ENCODE measurements around the gene FLRT1. TPM values are rescaled to one million over a fixed set of nuclear protein-coding genes. Genes with fewer than 3 reads are reported as not detected.

The FLRT1 gene, protein sequence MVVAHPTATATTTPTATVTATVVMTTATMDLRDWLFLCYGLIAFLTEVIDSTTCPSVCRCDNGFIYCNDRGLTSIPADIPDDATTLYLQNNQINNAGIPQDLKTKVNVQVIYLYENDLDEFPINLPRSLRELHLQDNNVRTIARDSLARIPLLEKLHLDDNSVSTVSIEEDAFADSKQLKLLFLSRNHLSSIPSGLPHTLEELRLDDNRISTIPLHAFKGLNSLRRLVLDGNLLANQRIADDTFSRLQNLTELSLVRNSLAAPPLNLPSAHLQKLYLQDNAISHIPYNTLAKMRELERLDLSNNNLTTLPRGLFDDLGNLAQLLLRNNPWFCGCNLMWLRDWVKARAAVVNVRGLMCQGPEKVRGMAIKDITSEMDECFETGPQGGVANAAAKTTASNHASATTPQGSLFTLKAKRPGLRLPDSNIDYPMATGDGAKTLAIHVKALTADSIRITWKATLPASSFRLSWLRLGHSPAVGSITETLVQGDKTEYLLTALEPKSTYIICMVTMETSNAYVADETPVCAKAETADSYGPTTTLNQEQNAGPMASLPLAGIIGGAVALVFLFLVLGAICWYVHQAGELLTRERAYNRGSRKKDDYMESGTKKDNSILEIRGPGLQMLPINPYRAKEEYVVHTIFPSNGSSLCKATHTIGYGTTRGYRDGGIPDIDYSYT
- not detected in 2 replicates for total RNA-seq (2014; rRNA removed)
- 0.19 TPM for polyA plus RNA-seq (2012)

DNA sequence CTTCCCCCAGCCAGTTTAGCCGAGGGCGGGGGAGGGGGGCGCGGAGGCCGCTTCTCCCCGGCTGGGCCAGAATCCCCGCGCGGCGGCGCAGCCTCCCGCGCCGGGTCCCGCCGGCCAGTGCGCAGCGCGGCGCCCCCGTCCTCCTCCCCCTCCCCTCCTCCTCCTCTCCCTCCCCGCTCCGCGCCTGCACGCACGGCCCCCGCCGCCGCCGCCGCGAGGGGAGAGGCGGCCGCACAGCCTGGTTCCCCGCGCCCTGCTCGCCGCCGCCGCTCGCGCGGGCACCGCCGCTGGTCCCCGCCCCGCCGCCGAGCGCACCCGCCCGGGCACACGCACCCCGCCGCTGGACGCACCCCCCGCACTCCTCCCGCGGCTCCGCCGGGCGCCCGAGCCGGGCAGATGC lies at the start of gene FLRT1:
TSS of gene FLRT1 (plus strand) at position 356 of the 400 bp plus-strand sequence. CDS start 80,337 bp downstream, outside the sequence.
- no peak for DNase-seq (ENCODE audit: low read depth)

DNA sequence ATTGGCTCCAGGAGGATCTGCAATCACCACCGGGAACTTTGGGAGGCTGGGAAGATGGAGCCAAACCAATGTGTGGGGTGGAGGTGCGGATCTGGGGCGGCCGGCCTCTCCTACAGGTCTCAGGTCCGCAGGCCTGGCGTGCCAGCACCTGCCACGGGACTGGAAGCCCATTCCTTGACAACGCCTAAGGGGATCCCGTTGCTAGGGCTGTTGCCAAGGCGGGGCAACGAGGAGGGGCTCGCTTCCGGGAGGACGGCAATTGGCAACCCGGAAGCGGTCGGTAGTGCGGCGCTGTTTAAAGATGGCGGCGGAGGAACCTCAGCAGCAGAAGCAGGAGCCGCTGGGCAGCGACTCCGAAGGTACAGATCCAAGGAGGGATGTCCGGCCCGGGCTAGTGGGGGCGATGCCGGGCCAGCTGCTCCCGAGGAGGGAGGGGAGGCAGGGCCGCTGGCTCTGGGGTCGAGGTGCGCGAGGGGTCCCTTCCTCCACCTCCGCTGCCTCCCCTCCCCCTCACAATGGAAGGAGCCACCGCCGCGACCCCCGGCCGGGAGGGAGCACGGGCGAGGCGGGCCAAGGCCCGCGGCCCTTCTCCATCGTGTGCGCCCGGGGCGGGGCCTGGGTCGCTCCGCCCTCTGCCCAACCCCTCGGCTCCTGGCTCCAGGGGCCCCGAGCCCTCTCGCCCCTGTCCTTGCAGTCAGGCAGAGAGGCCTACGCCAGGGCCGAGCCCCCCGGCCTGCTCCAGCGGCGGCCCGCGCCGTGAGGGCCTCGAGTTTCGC lies 49.4 kb upstream of the FLRT1 start, which contains the start of gene OTUB1:
TSS of gene OTUB1 (plus strand) at position 283 of the 776 bp plus-strand sequence. CDS start at position 302, 19 bp downstream.
- peak; percentile 84 for DNase-seq (ENCODE audit: low read depth)

DNA sequence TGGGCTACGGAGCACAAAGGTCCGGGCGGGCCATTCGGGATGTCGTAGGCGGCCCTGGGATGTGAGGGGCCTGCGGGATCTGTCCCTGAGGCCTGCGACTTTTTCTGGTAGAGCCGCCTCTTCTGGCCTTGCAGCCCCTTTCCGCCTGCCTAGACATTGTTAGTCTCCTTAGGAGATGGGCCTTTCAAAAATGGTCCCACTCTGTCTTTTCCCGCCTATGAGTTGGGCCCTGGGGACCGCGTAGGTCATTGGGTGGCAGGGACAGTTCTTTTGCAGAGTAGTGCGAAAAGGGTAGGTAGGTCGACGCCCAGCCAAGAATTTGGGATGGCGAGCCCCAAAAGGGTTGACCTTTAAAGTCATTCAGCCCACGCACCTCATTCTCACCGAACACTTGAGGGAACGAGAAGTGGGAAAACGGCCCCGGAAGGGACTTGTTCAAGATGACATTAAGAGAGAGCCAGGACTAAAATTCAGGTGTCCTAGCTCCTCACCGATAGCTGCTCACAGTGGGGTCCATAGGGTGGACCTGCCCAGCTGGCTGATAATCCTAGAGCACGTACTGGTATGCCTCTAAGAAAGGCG lies 48.7 kb upstream of the FLRT1 start:
- DNase-seq (ENCODE audit: low read depth) = no peak

DNA sequence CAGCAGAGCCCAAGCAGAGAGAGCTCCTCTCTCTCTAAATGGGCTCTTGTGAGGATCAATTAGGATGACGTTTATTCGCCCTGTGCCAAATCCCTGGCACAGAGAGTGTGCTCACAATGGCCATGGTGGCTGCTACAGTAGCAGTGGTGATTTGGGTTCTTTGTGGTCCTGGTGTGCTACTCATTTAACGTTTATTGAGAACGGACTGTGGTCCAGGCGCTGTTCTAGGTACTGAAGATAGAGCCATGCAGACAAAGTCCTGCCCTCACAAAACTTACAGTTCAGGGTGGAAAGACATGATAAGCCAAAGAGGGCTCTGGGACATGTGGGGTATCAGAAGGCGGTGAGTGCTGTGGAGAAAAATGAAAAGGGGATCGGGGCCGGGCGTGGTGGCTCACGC lies 44.2 kb upstream of the FLRT1 start:
- no peak for DNase-seq (ENCODE audit: low read depth)

DNA sequence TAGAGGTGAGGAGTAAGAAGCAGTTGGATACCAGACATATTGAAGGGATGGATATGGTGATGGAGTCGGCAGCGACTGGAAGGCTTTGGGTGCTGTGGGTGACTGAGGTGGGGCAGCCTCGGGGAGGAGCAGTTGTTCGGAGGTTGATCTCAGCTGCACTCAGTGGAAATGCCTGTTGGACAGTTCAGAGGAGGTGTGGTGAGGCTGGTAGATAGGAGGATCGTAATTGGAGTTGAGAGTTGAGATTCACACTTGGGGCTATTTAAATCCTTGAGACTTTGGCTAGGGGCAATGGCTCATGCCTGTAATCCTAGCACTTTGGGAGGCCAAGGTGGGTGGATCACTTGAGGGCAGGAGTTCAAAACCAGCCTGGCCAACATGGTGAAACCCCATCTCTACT lies 42.6 kb upstream of the FLRT1 start:
- DNase-seq (ENCODE audit: low read depth) = no peak

DNA sequence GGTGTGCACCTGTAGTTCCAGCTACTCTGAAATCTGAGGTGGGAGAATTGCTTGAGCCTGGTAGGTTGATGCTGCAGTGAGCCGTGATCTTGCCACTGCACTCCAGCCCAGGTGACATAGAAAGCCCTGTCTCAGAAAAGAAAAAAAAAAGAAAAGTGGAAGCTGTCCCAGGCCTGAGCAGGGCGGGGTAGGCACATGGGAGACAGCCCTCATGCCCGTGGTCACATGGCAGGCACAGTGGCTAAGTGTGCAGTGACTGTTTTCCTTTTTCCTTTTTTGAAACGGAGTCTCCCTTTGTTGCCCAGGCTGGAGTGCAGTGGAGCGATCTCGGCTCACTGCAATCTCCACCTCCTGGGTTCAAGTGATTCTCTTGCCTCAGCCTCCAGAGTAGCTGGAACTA lies 41.7 kb upstream of the FLRT1 start:
- DNase-seq (ENCODE audit: low read depth) = no peak

DNA sequence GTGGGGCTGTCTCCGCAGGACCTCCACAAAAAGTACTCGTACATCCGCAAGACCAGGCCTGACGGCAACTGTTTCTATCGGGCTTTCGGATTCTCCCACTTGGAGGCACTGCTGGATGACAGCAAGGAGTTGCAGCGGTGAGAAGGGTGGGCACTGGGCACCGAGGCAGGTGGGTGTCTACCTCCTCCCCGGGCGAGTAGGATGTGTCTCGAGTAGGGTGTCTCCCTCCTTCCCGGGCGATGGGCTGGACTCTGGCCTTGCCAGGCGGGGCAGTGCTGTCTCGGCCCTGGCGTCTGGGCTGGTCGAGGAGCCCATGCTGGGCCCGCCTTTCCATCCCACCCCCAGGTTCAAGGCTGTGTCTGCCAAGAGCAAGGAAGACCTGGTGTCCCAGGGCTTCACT lies 39.2 kb upstream of the FLRT1 start:
- DNase-seq (ENCODE audit: low read depth) = no peak

DNA sequence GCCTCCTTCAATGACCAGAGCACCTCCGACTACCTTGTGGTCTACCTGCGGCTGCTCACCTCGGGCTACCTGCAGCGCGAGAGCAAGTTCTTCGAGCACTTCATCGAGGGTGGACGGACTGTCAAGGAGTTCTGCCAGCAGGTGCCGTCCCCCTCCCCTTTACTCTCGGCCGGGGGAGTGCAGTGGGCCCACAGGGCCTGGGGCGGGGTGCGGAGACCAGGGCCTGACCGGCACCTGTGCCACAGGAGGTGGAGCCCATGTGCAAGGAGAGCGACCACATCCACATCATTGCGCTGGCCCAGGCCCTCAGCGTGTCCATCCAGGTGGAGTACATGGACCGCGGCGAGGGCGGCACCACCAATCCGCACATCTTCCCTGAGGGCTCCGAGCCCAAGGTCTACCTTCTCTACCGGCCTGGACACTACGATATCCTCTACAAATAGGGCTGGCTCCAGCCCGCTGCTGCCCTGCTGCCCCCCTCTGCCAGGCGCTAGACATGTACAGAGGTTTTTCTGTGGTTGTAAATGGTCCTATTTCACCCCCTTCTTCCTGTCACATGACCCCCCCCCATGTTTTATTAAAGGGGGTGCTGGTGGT lies 38.5 kb upstream of the FLRT1 start:
- no peak for DNase-seq (ENCODE audit: low read depth)

DNA sequence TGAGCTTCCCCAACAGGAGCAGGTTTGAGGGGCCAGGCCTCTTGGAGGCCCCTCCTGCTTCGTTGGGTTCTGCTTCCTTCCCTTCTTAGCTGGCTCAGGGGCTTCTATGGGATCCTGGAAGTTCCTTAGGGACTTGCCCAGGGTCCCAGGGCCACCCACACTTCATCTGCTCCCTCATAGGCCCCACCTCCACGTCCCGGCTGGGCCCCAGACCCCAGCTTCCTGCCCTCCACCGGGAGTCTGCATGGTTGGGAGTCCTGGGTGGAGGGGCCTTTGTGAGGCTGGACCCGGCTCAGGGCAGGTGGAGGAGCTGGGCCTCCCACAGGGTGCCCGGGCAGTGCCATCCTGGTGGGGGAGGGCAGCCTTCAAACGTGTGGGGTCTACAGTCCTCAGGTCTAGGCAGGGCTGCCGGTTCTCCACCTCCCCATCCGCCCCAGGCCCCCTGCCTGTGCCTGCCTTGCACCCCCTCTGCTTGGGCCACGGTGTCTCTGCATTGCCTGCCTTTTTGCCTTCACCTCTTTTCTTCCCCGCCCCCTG lies 37.9 kb upstream of the FLRT1 start:
- DNase-seq (ENCODE audit: low read depth) = no peak

DNA sequence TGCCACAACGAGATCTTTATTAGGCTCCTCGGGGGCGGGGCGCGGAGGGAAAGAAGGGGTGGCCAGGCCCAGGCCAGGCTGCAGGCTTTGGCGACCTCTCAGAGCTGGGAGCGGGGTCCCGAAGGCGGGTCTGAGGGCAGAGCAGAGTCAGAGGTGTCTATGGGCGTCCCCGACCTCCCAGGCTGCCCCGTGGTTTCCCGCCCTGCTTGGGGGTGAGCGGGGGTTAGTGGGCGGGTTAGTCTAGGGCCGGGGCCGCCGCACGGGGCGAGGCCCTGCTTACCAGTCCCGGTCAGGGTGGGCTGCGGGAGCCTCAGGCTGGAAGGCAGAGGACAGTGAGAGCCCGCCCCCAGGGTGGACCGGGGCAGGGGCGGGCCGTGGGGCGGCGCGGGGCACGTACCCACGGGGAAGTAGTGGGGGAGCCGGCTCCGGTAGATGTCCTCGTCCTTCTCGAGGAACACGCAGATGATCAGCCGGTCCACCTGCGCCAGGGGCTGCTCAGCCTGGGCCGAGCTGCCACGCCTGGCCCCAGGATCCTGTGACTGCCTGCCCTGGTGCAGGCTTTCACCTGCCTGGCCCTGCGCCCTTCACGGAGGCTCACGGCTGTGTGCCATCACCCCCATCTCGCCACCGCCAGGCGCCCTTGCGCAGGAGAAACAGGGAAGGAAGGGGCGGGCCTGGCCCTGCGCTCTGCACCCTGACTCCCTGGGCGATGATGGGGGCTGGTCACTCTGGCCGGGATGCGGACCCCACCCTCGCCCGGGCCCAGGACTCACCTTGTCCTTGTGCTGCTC lies 37.0 kb upstream of the FLRT1 start:
- DNase-seq (ENCODE audit: low read depth) = no peak

DNA sequence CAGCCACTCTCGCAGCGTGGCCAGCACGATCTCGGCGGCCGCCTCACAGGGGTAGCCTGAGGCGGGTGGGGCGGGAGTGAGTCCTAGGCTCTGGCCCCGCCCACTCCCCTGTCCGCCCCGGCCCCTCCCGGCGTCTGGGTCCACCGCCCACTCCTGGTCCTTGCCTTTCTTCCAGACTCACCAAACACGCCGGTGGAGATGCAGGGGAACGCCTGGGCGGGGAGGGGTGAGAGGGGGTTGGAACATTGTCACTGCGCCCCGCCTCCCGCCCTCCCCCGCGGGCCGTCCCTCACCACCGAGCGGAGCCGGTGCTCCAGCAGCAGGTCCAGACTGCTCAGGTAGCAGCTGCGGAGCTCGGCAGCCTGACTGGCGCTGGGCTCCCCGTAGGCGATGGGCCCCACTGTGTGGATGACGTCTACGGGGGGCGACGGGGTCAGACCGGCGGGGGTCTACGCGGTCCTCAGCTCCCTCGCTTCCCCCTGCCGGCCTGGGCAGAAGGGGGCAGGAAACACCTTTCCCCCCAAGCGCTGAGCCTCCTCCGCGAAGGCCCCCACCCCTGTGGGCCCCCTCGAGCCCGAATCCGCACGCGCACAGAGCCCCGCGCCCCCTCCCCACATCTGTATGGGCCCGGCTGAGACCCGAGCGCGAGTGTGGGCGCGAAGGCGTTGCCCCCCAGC lies 36.2 kb upstream of the FLRT1 start:
- no peak for DNase-seq (ENCODE audit: low read depth)

DNA sequence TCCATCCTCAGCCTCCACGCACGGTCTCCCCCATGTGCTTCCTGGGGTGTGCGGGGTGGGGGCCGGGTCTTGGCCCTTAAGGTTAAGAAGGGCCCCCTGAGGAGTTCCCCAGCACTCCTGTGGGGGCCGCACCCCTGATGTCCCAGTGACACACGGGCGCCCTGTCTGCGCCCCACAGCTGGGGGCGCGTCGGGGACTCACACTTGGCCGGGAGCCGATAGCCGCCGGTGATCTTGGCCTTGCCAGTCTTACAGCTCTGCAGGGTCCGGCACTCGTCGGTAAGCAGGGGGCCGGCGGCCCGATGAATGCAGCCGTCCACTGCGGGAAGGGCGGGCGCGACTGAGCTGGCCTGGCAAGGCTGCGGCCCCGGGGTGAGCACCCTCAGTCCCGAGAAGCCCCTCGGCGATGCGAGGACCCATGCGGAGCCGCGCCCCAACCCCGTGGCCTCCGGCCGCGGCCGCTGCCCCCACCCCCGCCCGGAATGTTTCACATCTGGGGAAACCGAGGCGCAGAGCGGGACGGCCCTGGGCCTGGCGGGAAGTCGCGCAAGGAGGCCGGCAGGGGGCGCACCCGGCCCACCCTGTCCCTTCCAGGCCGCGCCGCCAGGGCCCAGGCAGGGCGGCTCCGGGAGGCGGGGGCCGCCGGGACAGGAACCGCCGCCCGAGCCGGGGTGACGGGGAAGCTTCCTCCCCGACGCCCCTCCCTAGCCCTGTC lies 35.5 kb upstream of the FLRT1 start:
- no peak for DNase-seq (ENCODE audit: low read depth)

DNA sequence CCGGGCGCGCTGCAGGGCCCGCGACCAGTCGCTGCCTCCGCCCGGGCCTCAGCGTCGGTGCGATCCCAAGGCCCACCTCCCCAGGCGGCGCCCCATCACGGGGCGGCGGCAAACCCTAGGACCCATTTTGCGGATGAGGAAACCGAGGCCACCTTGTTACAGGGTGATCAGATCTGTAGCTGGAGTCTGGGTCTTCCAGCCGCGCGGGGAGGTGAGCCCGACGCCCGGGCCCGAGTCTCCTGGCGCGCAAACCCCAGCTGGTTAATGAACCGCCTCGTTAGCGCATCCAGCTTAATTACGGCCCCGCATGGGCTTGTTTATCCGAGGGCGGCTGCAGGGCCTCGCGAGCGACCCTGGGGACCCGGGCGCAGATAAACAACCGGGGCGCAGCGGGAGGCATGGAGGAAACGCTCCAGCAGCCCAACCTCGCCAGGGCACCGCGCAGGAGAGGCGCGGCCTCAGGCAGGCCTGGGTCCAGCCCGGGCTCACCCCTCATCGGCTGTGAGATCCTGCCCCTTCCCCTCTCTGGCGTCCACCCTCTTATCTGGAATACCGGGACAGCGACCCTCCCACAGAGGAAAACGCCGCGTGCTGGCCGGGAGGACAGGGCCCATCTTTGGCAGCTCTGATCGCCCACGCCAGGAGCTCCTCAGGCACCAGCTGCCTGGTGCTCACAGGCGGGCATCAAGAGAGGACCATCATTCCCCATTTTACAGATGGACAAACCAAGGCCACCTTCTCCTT lies 34.8 kb upstream of the FLRT1 start:
- DNase-seq (ENCODE audit: low read depth) = no peak

DNA sequence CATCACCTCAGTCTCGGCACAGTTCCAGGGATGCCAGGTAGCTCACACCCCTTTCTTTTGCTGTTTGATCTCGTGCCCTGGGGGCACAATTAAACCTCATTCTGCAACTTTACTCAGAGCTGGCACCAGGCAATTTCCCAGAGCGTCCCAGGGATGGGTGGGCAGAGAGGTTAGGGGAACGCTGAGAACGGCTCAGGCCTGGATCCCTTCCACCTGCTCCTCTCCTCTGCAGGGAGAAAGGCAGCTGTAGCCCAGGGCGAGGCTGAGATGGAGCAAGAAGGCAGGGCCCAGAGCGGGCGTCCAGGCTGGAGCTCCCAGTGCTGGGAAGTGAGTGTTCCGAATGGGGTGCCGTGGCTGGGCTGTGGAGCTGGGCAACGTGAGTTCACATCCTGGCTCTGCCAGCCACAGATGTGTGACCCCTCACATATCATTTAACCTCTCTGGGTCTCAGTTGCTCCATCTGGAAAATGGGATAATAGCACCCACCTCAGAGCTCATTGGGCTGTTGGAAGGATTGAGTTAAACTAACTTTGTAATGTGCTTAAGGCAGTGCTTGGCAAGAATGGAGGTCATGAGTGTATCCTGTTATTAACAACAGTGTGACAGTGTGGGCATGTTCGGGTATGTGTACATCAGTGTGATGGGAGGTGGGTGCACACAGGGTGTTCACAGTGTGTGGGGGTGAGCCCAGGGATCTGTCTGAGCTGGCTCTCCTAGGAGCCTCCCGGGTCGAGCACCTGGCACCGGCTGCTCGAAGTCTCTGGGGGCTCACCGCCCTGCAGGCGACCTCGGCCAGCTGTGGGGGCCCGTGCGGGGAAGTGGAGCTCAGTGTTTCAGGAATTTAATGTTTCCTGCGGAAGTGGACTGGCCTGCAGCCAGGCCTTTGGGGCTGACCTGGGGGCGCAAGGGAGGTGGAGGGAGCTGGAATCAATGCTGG lies 34.0 kb upstream of the FLRT1 start:
- no peak for DNase-seq (ENCODE audit: low read depth)

DNA sequence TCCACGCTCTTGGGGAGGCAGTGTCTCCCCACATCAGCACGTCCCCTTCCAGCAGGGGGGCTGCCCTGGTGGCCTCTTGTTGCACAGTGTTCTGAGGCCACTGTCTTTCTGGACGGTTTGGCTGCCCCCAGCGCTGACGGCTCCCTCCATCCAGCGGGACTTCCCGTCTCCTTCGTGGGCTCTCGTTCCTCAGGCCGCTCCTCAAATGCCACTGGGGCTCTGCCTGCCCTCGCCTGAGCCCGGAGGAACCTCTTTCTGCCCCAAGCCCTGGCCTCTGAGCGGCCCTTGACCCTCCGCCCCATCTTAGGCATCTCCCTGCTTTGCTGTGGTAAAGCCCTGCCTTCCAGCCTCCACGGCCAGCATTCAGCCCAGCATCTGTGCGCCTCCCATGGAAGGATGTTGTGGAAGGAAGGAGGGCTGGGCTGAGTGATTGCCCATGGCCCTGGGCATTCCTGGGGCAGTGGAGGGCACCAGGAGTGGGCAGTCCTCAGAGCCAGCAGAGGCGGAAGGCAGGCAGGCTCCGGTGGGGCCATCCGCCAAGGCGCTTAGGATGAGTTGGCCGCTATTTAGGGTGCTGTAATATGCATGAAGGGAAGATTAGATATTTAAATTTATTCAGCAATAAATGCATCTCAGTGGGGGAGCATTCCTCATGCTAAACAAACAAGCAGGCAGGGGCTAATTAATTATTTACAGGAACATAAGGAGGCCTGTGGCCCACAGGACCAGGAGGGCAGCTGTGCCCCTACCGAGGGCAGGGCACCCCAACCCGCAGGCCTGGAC lies 31.7 kb upstream of the FLRT1 start:
- DNase-seq (ENCODE audit: low read depth) = no peak

DNA sequence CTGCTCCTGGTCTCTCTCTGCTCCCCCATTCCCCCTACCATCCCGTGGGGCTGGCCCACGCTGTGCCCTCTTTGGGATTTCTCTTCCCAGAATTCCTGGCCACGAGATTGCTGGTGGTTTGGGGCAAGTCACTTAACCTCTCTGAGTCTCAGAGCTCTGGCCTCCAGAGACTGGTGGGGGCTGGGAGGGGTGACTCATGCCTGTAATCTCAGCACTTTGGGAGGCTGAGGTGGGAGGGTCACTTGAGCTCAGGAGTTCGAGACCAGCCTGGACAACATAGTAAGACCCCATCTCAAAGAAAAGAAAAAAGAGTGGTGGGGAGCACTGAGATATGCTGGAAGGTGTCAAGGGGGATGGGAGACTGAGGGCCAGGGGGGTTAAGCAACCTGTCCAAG lies 31.1 kb upstream of the FLRT1 start:
- DNase-seq (ENCODE audit: low read depth) = peak; percentile 39

Measured in LHCN-M2 (cell line).